Measurements from ENCODE around the gene GLRA3.

- no peak for TF ChIP-seq CTCF (IDR thresholded peaks at IDR 0.05)
- no peak for TF ChIP-seq POLR2A (IDR thresholded peaks at IDR 0.05)
Observed at GRCh38 chr4:174789657-174790056, 39.4 kb downstream of the GLRA3 start.
